Measurements from ENCODE around the gene SPTSSB. TPM values are rescaled to one million over a fixed set of nuclear protein-coding genes. Genes with fewer than 3 reads are reported as not detected.

SPTSSB gene
- total RNA-seq, 1 experiment from 2014 or later, result 0.31 TPM

DNA sequence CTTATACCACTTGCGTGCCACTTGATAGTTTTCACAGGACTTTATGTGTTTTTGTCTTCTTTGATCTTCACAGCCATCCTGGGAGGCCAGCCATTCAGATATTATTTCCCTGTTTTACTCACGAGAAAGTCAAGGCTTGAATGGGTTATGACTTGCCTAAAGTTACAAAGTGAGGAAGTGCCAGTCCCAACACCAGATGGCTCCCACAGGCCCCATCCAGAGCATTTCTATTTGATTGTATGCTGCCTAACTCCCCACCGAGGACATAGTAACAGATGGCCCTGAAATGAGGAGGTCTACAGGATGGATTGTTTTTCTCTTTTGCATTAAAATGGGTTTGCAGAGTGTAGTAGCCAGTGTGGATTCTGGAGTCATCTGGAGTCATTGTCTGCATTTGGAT is 74.5 kb downstream of the SPTSSB start:
- Histone ChIP-seq H3K4me3 (ENCODE audit: insufficient read depth, low read depth, low read length) (no peak overlapping the region), H3K36me3 (replicated peaks; ENCODE audit: control insufficient read depth, insufficient read depth, low read length) (no peaks in the 10 kb centered on the region), H3K27me3 (ENCODE audit: control insufficient read depth, insufficient read depth, low read length) (no peaks in the 10 kb centered on the region)
- DNase-seq, result no peak

- H3K27me3 ChIP-seq (ENCODE audit: control insufficient read depth, insufficient read depth, low read length), result no peaks in the 10 kb centered on the region
- H3K4me3 ChIP-seq (ENCODE audit: insufficient read depth, low read depth, low read length), result no peak overlapping the region
- no peak for DNase-seq
- H3K36me3 ChIP-seq (replicated peaks; ENCODE audit: control insufficient read depth, insufficient read depth, low read length), result no peaks in the 10 kb centered on the region
These were observed 76.0 kb downstream of the SPTSSB start for GRCh38 chr3:161295325-161295724.

Other genes starting within 250 kb of the SPTSSB start
- 45.2 and 57.8 TPM in 2 replicates for gene NMD3, start 150.2 kb downstream of the SPTSSB start, total RNA-seq (2014; rRNA removed; shearing (Covaris generic))
- not detected in 2 replicates for gene OTOL1, start 125.3 kb upstream of the SPTSSB start, total RNA-seq (2014; rRNA removed; shearing (Covaris generic))

Data from H7 (cell line).